WTC11 (cell line): Measurements from ENCODE around the gene NES. TPM values are rescaled to one million over a fixed set of nuclear protein-coding genes. Genes with fewer than 3 reads are reported as not detected.

ENCODE experiments used
- ATAC-seq: fragments of 200-7000 bp; cut with Tn5 transposase; 2 replicates; pipeline ENCODE4 v1.10.0; 2021; ENCODE audit warnings: mild to moderate bottlenecking, moderate library complexity
- CTCF ChIA-PET: fragments of 300-600 bp; sonication (Branson Sonifier 250); formaldehyde crosslinking; loops from one replicate; lab custom pipeline; 2021; ENCODE audit warnings: antibody characterized with exemption; lab: Charles Lee
- POLR2A ChIA-PET: fragments of 350-600 bp; sonication (Branson Sonifier 250); formaldehyde crosslinking; loops from one replicate; lab custom pipeline; 2021; ENCODE audit warnings: antibody characterized with exemption; lab: Charles Lee
- DNase-seq: peaks from one replicate; pipeline ENCODE4 v3.0.0; 2021; ENCODE audit warnings: low spot score
- H3K27ac Mint-ChIP-seq: 2 replicates; pipeline ENCODE4 v1.8.0; 2021; ENCODE audit warnings: mixed read lengths
- H3K27me3 Mint-ChIP-seq: 2 replicates; pipeline ENCODE4 v1.8.0; 2021; ENCODE audit warnings: low read depth, mild to moderate bottlenecking, moderate library complexity, mixed read lengths
- H3K36me3 Mint-ChIP-seq: 2 replicates; pipeline ENCODE4 v1.8.0; 2021; ENCODE audit warnings: mixed read lengths
- H3K4me1 Mint-ChIP-seq: 2 replicates; pipeline ENCODE4 v1.8.0; 2022; ENCODE audit warnings: mixed read lengths
- H3K4me3 Mint-ChIP-seq: 2 replicates; pipeline ENCODE4 v1.8.0; 2021; ENCODE audit warnings: mild to moderate bottlenecking, moderate library complexity, mixed read lengths
- H3K9me3 Mint-ChIP-seq: 2 replicates; pipeline ENCODE4 v1.8.0; 2021; ENCODE audit warnings: mixed read lengths
- ARID4B ChIP-seq: sonication (generic); formaldehyde crosslinking; IDR thresholded peaks from 2 replicates; pipeline ENCODE4 v1.8.0; 2023; ENCODE audit warnings: missing genetic modification reagents, mild to moderate bottlenecking, borderline replicate concordance
- ESRRA ChIP-seq: sonication (generic); formaldehyde crosslinking; IDR thresholded peaks from 2 replicates; pipeline ENCODE4 v1.8.1; 2022; ENCODE audit warnings: mild to moderate bottlenecking, missing genetic modification reagents, borderline replicate concordance
- FOXJ3 ChIP-seq: sonication (generic); formaldehyde crosslinking; IDR thresholded peaks from 2 replicates; pipeline ENCODE4 v1.9.0; 2021; ENCODE audit warnings: missing genetic modification reagents, mild to moderate bottlenecking, borderline replicate concordance
- GABPB1 ChIP-seq: sonication (generic); formaldehyde crosslinking; IDR thresholded peaks from 2 replicates; pipeline ENCODE4 v1.8.1; 2023; ENCODE audit warnings: mild to moderate bottlenecking, missing genetic modification reagents
- NR1H2 ChIP-seq: sonication (generic); formaldehyde crosslinking; IDR thresholded peaks from 2 replicates; pipeline ENCODE4 v1.9.0; 2021; ENCODE audit warnings: mild to moderate bottlenecking, moderate library complexity, missing genetic modification reagents
- PRRX2 ChIP-seq: fragments of 250-450 bp; sonication (Bioruptor Pico); IDR thresholded peaks from 2 replicates; pipeline ENCODE4 v1.8.0; 2021; ENCODE audit warnings: mild to moderate bottlenecking
- SOX15 ChIP-seq: fragments of 250-450 bp; sonication (Bioruptor Pico); IDR thresholded peaks from 2 replicates; pipeline ENCODE4 v1.9.0; 2021; ENCODE audit warnings: mild to moderate bottlenecking
- ZNF232 ChIP-seq: sonication (generic); formaldehyde crosslinking; IDR thresholded peaks from 2 replicates; pipeline ENCODE4 v1.8.0; 2022; ENCODE audit warnings: mild to moderate bottlenecking, missing genetic modification reagents
- total RNA-seq: library from RNA; stranded (reverse); gene quantifications from 3 replicates; pipeline ENCODE4 v1.2.3, GENCODE V29; 2021
- TF ChIP-seq, protein P1 (sequence below): fragments of 250-450 bp; sonication (Bioruptor Pico); IDR thresholded peaks from 2 replicates; pipeline ENCODE4 v1.9.0; 2021; ENCODE audit warnings: mild to moderate bottlenecking
- TF ChIP-seq, protein P2 (sequence below): sonication (generic); formaldehyde crosslinking; IDR thresholded peaks from 2 replicates; pipeline ENCODE4 v1.8.1; 2022; ENCODE audit warnings: low read depth, mild to moderate bottlenecking, moderate library complexity, missing genetic modification reagents, borderline replicate concordance
- TF ChIP-seq, protein P3 (sequence below): sonication (generic); formaldehyde crosslinking; IDR thresholded peaks from 2 replicates; pipeline ENCODE4 v1.8.0; 2022; ENCODE audit warnings: mild to moderate bottlenecking, missing genetic modification reagents

Gene NES
- total RNA-seq, 1 experiment from 2014 or later = 127 TPM

- POLR2A ChIA-PET = interaction anchor here (0.8 to 1.1 kb wide), 2 partner anchors 57 to 121 kb away, joined by 3 read pairs; no protein-coding TSS in a partner anchor
- TF ChIP-seq ESRRA (CRISPR knock-in tag) (no peak), NR1H2 (no peak), PRRX2 (no peak), ZNF232 (CRISPR knock-in tag) (no peak), ARID4B (no peak), GABPB1 (CRISPR knock-in tag) (no peak), FOXJ3 (CRISPR knock-in tag) (no peak), SOX15 (no peak)
- TF ChIP-seq, protein P1, sequence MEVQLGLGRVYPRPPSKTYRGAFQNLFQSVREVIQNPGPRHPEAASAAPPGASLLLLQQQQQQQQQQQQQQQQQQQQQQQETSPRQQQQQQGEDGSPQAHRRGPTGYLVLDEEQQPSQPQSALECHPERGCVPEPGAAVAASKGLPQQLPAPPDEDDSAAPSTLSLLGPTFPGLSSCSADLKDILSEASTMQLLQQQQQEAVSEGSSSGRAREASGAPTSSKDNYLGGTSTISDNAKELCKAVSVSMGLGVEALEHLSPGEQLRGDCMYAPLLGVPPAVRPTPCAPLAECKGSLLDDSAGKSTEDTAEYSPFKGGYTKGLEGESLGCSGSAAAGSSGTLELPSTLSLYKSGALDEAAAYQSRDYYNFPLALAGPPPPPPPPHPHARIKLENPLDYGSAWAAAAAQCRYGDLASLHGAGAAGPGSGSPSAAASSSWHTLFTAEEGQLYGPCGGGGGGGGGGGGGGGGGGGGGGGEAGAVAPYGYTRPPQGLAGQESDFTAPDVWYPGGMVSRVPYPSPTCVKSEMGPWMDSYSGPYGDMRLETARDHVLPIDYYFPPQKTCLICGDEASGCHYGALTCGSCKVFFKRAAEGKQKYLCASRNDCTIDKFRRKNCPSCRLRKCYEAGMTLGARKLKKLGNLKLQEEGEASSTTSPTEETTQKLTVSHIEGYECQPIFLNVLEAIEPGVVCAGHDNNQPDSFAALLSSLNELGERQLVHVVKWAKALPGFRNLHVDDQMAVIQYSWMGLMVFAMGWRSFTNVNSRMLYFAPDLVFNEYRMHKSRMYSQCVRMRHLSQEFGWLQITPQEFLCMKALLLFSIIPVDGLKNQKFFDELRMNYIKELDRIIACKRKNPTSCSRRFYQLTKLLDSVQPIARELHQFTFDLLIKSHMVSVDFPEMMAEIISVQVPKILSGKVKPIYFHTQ (CRISPR knock-in tag) = no peak
- TF ChIP-seq, protein P2, sequence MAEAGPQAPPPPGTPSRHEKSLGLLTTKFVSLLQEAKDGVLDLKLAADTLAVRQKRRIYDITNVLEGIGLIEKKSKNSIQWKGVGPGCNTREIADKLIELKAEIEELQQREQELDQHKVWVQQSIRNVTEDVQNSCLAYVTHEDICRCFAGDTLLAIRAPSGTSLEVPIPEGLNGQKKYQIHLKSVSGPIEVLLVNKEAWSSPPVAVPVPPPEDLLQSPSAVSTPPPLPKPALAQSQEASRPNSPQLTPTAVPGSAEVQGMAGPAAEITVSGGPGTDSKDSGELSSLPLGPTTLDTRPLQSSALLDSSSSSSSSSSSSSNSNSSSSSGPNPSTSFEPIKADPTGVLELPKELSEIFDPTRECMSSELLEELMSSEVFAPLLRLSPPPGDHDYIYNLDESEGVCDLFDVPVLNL (CRISPR knock-in tag) = no peak
- TF ChIP-seq, protein P3, sequence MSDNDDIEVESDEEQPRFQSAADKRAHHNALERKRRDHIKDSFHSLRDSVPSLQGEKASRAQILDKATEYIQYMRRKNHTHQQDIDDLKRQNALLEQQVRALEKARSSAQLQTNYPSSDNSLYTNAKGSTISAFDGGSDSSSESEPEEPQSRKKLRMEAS (CRISPR knock-in tag) = no peak
- Mint-ChIP-seq H3K9me3 (no peaks in the 10 kb centered on the region), H3K36me3 (no peaks in the 10 kb centered on the region), H3K27ac (no peak within 1 kb of the TSS), H3K27me3 (peaks cover 58% of the 10 kb centered on the region), H3K4me1 (peaks cover 7% of the 10 kb centered on the region), H3K4me3 (no peak within 1 kb of the TSS)
- ATAC-seq (peak; percentile 86), DNase-seq (peak; percentile 79)
- CTCF ChIA-PET = interaction anchor here (0.5 to 13.2 kb wide), 57 partner anchors 8 to 319 kb away, joined by 3 to 365 read pairs (median 4); partner anchors contain the start of genes BCAN, CRABP2, LRRC71 and MEF2D
Observed at GRCh38 chr1:156618853-156619581, 58.2 kb downstream of the NES start, which contains the start of gene HAPLN2. Gene HAPLN2, plus strand, starts transcription at chr1:156619415. Its CDS starts 4,076 bp downstream, at chr1:156623491.

Other genes with a start within 250 kb of the NES start
- 20.6 to 24.1 TPM (median 24.0 TPM) in 3 replicates for gene MEF2D, start 176.6 kb downstream of the NES start, total RNA-seq
- 30.8 to 33.3 TPM (median 33.3 TPM) in 3 replicates for gene IQGAP3, start 104.8 kb downstream of the NES start, total RNA-seq
- 0.09 to 0.20 TPM (median 0.11 TPM) in 3 replicates for gene TTC24, start 97.7 kb downstream of the NES start, total RNA-seq
- 81.6 to 98.1 TPM (median 92.8 TPM) in 3 replicates for gene NAXE, start 85.6 kb downstream of the NES start, total RNA-seq
- 37.1 to 50.1 TPM (median 38.2 TPM) in 3 replicates for gene GPATCH4, start 75.9 kb downstream of the NES start, total RNA-seq
- 1.1 to 1.3 TPM (median 1.2 TPM) in 3 replicates for gene HAPLN2, start 58.0 kb downstream of the NES start, total RNA-seq
- gene BCAN, start 35.3 kb downstream of the NES start, total RNA-seq = 2.5 to 3.7 TPM (median 3.6 TPM) in 3 replicates
- 135 to 195 TPM (median 186 TPM) in 3 replicates for gene CRABP2, start 28.2 kb upstream of the NES start, total RNA-seq
- 32.0 to 41.0 TPM (median 37.9 TPM) in 3 replicates for gene METTL25B, start 51.1 kb upstream of the NES start, total RNA-seq
- gene ISG20L2, start 51.4 kb upstream of the NES start, total RNA-seq = 37.2 to 43.8 TPM (median 42.2 TPM) in 3 replicates
- 35.1 to 37.4 TPM (median 35.2 TPM) in 3 replicates for gene MRPL24, start 63.7 kb upstream of the NES start, total RNA-seq
- 301 to 339 TPM (median 318 TPM) in 3 replicates for gene HDGF, start 74.3 kb upstream of the NES start, total RNA-seq
- 97.4 to 98.5 TPM (median 98.0 TPM) in 3 replicates for gene PRCC, start 90.1 kb upstream of the NES start, total RNA-seq
- 4.9 to 6.9 TPM (median 6.6 TPM) in 3 replicates for gene SH2D2A, start 139.4 kb upstream of the NES start, total RNA-seq
- 0.05 to 0.11 TPM in 2 of 3 replicates, not detected in the other for gene INSRR, start 181.7 kb upstream of the NES start, total RNA-seq
- gene NTRK1, start 183.5 kb upstream of the NES start, total RNA-seq = 0.23 to 0.42 TPM (median 0.23 TPM) in 3 replicates
- gene PEAR1, start 216.3 kb upstream of the NES start, total RNA-seq = 0.89 to 1.6 TPM (median 1.0 TPM) in 3 replicates
- 0.18 to 0.30 TPM (median 0.22 TPM) in 3 replicates for gene LRRC71, start 243.2 kb upstream of the NES start, total RNA-seq